ENCODE data around the gene GIMAP4.
"Not testable (repeated sequence)": the region's sequence is repeated elsewhere in the genome, so short reads cannot be mapped to it uniquely, and the experiment has no call there.

Gene GIMAP4

GRCh38 chr7:150580638-150581394, 13.6 kb downstream of the GIMAP4 start:
- no peak for DNase-seq (ENCODE audit: low spot score)

DNA sequence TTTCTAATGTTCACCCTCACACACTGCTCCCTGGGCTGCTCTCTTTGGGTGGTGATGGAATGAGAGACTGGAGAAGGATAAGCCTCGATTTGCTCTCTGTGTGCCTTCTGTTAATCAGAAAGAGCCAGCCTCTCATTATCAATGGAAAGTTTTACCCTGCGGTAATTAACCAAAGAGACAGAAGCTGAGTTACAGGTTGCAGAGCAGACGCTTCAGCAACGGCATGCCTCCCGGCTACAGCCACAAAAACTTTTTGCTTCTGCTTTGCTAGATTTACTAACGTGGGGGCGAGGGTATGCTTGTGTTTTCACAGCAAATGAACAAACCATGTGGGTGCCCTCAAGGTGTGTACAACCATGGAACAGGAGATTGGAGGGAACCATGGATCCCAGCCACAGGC, 18.0 kb downstream of the GIMAP4 start:
- DNase-seq (ENCODE audit: low spot score): no peak

DNA sequence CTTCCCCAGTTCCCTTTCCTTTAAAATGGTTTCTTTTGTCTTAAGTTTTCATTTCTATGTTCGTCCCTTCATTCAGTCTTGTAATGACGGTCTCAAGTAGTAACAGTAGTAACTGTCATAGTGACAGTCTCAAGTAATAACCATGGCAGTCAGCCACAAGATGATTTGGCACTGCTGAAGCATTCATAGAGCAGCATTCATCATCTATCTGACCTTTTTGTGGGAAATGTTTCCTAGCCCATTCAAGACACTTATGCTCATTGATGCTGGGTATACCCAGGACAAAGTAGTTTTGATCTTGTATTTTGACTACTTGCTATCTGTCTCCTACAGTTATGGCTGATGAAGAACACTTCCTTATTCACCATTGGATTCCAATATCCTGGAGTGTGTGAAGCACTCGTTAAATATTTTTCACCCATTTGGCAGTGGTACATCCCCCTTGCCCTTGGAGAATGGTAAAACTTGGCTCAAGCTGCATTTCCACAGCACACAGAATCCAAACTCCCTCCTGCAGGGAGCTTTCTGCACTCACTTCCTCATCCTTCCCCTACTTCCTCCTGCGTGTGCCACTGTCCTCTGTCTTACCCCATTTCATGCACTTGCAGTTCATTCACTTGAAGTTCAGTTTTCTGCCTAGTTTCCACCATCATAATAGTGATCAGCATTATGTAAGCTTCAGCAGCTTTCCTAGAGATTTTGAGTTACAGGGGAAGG, 19.0 kb downstream of the GIMAP4 start:
- no peak for DNase-seq (ENCODE audit: low spot score)

DNA sequence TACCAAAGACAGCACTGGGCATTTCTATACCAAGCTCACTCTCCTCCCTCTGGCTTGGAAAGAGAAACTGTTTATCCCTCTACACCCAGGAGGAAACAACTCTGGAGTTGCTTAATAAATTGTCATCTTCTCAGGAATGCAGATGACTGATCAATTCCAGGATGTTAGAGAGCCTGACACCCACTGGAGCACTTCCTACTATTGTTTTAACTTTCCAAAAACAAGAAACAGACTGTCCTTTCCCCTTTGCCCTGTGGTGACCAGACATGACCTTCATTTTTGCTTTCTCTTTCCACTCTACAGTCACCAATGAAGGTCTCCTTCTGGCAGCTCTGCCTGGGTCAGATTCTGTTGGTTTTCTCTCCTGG, 19.6 kb downstream of the GIMAP4 start:
- no peak for DNase-seq (ENCODE audit: low spot score)

- no peak for DNase-seq (ENCODE audit: low spot score)
Measured at GRCh38 chr7:150587551-150587950, 20.4 kb downstream of the GIMAP4 start.

GRCh38 chr7:150594805-150595204, 27.6 kb downstream of the GIMAP4 start:
- DNase-seq (ENCODE audit: low spot score): no peak

- DNase-seq (ENCODE audit: low spot score): no peak
Measured at GRCh38 chr7:150595361-150595760, 28.2 kb downstream of the GIMAP4 start.

DNA sequence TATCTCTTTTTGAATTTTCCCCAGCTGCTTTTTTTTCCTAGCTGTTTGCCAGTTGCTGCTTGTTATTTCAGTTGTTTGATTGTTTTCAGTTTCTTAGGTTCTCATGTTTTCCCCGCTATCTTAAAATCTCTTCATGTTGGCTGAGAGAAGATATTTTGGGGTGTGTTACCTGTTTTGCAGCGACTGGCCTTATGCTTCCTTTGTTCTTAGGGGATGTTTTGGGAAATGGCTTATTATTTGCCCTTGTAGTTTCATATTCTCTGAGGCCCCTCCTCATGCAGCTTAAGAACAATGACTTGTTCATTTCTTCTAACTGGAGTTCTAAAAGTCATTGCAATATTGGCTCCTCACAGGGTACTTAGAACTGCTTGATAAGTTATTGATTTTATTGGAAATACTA, 36.4 kb downstream of the GIMAP4 start:
- not testable (repeated sequence) for DNase-seq (ENCODE audit: low spot score)

DNA sequence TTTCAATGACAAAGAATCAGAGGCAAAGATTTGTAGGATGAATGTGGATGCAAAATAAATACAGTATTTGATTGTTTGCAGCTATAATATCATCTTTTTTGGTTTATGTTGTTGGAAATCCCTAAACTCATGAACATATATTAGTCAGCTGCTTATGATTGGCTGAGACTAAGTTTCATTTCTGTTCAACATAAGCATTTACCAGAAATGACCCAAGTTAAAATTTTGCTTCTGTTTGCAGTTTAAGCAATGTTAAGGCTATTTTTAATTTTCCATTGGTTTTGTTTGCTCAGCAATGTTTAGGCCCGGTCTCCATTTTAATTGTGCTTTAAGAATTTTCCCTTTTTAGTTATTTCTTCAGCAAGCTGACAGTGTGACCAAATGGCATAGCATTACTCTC, 43.0 kb downstream of the GIMAP4 start:
- no peak for DNase-seq (ENCODE audit: low spot score)

- DNase-seq (ENCODE audit: low spot score): no peak
Measured at GRCh38 chr7:150612925-150613324, 45.7 kb downstream of the GIMAP4 start.

DNA sequence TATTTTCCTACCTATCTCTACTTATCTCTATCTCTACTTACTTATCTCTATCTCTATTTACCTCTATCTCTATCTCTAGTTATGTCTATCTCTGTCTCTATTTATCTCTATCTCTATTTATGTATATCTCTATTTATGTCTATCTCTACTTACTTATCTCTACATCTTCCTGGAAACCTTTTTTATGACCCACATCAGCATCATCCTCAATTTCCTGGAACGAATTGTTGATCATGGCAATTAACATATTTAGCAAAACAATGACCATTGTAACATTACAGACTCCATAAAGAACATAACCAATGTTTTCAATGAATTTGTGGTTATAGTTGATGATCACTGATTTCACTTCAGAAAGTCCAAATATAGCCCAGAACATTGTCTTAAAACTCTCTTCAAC, 46.7 kb downstream of the GIMAP4 start:
- DNase-seq (ENCODE audit: low spot score): no peak

DNA sequence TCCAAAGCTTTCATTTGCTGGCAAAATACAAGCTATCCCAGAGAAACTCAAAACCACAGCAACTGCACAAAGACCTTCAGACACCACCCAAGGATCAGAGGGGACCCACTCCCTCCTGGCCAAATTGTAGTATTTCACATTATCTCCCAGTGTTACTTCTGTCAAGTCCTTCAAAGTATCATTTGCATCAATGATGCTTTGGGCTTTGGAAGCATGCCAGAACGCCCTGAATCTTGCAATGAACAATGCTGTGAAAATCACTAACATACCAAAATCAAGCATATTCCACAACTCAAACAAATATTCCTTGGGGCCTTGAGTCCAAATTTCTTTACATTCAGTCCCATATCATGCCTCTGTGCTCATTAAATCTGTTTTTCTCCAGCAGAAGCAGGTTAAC, 47.2 kb downstream of the GIMAP4 start:
- not testable (repeated sequence) for DNase-seq (ENCODE audit: low spot score)

DNA sequence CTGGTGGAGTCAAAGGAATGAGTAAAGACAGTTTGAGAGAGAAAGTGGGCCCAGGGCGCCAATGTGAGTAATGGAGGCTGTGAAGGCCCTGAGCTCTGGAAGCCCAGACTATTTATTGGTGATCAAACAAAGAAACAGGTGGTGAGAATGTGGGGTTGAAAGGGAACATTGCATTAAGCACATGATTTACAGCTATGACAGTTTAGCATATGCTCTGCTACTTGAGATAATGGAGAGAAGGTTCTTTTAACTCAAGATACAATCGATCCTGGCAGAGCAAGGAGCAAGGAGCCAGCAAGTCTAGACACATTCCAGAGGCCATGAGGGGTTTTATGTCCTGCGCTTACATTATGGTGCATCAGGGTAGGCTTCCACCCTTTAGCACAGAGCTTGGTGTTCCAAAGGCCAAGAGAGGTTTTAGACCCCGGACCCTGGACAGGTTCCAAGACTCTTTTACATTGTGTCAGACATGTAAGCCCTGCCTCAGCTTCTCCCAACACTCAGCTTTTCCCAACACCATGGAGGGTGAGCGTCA, 48.1 kb downstream of the GIMAP4 start:
- peak; percentile 11 for DNase-seq (ENCODE audit: low spot score)

DNA sequence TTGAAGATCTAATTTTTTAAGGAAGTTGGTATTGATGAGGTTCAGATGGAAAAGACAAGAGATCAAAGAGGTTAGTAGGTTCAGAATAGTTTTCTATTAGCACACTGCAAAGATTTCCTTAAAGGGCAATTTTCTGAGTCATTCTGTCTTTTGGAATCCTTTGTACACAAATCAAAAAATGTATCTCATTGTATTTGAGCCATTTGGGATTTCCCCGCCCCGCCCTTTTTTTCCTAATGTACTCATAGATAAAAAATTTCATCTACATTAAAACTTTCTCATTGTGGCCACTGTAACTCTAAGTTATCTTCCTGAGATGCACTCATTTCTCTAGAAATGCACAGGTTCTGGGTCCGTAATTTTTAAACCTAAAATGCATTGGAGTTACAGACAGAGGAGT, 52.9 kb downstream of the GIMAP4 start:
- no peak for DNase-seq (ENCODE audit: low spot score)

- DNase-seq (ENCODE audit: low spot score): no peak
Measured at GRCh38 chr7:150620617-150621371, 53.6 kb downstream of the GIMAP4 start.

GRCh38 chr7:150621376-150621775, 54.2 kb downstream of the GIMAP4 start:
- no peak for DNase-seq (ENCODE audit: low spot score)
